ENCODE measurements around the gene PTPRN2.

Gene PTPRN2

GRCh38 chr7:158317238-158318205 is 270.1 kb downstream of the PTPRN2 start:
- TF ChIP-seq POLR2A (IDR thresholded peaks at IDR 0.05; ENCODE audit: extremely low read depth, insufficient read length): no peak
- no peak for TF ChIP-seq MYC (IDR thresholded peaks at IDR 0.05; ENCODE audit: low read depth, low read length)
- TF ChIP-seq CTCF (IDR thresholded peaks at IDR 0.05; ENCODE audit: low read depth, low read length): no peak
- no peak for TF ChIP-seq MAX (IDR thresholded peaks at IDR 0.05; ENCODE audit: low read depth, low read length)
- DNase-seq (ENCODE audit: low read depth): no peak
- no peak overlapping the region for H3K4me3 ChIP-seq (ENCODE audit: low read depth, low read length)

- no peak overlapping the region for H3K4me3 ChIP-seq (ENCODE audit: low read depth, low read length)
- no peak for TF ChIP-seq MYC (IDR thresholded peaks at IDR 0.05; ENCODE audit: low read depth, low read length)
- no peak for DNase-seq (ENCODE audit: low read depth)
Observed at GRCh38 chr7:158316466-158317031, 271.1 kb downstream of the PTPRN2 start.

- TF ChIP-seq CTCF (IDR thresholded peaks at IDR 0.05; ENCODE audit: low read depth, low read length) (no peak), MYC (IDR thresholded peaks at IDR 0.05; ENCODE audit: low read depth, low read length) (no peak), MAX (IDR thresholded peaks at IDR 0.05; ENCODE audit: low read depth, low read length) (no peak), POLR2A (IDR thresholded peaks at IDR 0.05; ENCODE audit: extremely low read depth, insufficient read length) (no peak)
- H3K4me3 ChIP-seq (ENCODE audit: low read depth, low read length): no peak overlapping the region
- no peak for DNase-seq (ENCODE audit: low read depth)
Observed at GRCh38 chr7:158315881-158316280, 271.7 kb downstream of the PTPRN2 start.

- TF ChIP-seq MAX (IDR thresholded peaks at IDR 0.05; ENCODE audit: low read depth, low read length): no peak
- TF ChIP-seq POLR2A (IDR thresholded peaks at IDR 0.05; ENCODE audit: extremely low read depth, insufficient read length): no peak
- TF ChIP-seq MYC (IDR thresholded peaks at IDR 0.05; ENCODE audit: low read depth, low read length): no peak
- no peak for TF ChIP-seq CTCF (IDR thresholded peaks at IDR 0.05; ENCODE audit: low read depth, low read length)
- H3K4me3 ChIP-seq (ENCODE audit: low read depth, low read length): no peak overlapping the region
Observed at GRCh38 chr7:158315326-158315725, 272.3 kb downstream of the PTPRN2 start.

GRCh38 chr7:158314394-158314793 is 273.2 kb downstream of the PTPRN2 start:
- DNase-seq (ENCODE audit: low read depth): no peak
- no peak overlapping the region for H3K4me3 ChIP-seq (ENCODE audit: low read depth, low read length)
- TF ChIP-seq MYC (IDR thresholded peaks at IDR 0.05; ENCODE audit: low read depth, low read length) (no peak), POLR2A (IDR thresholded peaks at IDR 0.05; ENCODE audit: extremely low read depth, insufficient read length) (no peak), CTCF (IDR thresholded peaks at IDR 0.05; ENCODE audit: low read depth, low read length) (no peak)

More at GRCh38 chr7:158315326-158315725, 272.3 kb downstream of the PTPRN2 start:
- DNase-seq (ENCODE audit: low read depth): no peak

GRCh38 chr7:158313931-158314330 is 273.7 kb downstream of the PTPRN2 start:
- H3K4me3 ChIP-seq (ENCODE audit: low read depth, low read length): no peak overlapping the region
- DNase-seq (ENCODE audit: low read depth): no peak
- no peak for TF ChIP-seq CTCF (IDR thresholded peaks at IDR 0.05; ENCODE audit: low read depth, low read length)
- TF ChIP-seq POLR2A (IDR thresholded peaks at IDR 0.05; ENCODE audit: extremely low read depth, insufficient read length): no peak
- no peak for TF ChIP-seq MYC (IDR thresholded peaks at IDR 0.05; ENCODE audit: low read depth, low read length)
- no peak for TF ChIP-seq MAX (IDR thresholded peaks at IDR 0.05; ENCODE audit: low read depth, low read length)
